GM12891 (cell line): ENCODE measurements around the gene MYCBP2.

Experiments
- POLR2A ChIP-seq: IDR thresholded peaks from 2 replicates; pipeline ENCODE4 v1.6.1; 2011; ENCODE audit warnings: low read depth, low read length, control low read depth
- POLR2AphosphoS5 ChIP-seq: IDR thresholded peaks from 2 replicates; pipeline ENCODE4 v1.6.1; 2011; ENCODE audit warnings: low read depth, low read length, control low read depth
- SPI1 ChIP-seq: IDR thresholded peaks from 2 replicates; pipeline ENCODE4 v1.6.1; 2011; ENCODE audit warnings: low read depth, low read length, control low read depth
- TAF1 ChIP-seq: IDR thresholded peaks from 2 replicates; pipeline ENCODE4 v1.6.1; 2011; ENCODE audit warnings: low read depth, low read length, control low read depth

DNA sequence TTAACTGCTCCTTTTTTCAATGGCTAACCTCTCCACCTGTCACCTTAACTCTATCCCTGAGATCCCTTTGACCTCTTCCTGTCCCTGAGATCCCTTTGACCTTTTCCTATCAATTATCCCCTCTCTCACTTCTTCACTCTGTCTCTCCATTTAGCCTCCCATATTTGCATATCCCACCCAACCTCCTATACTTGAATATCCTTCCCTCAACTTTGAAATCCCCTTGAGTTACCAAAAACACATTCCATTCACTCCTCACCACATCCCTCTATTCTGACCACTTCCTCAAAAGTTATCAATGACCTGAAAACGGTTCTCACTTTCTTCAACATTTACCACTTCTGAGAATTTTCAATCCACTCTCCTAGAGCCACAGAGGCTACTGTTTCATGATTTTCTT, 3.0 kb downstream of the MYCBP2 start:
- TF ChIP-seq POLR2AphosphoS5 (no peak), POLR2A (no peak), TAF1 (no peak), SPI1 (peak; percentile 95)
